ENCODE results near the gene CRHR1. TPM values are rescaled to one million over a fixed set of nuclear protein-coding genes. Genes with fewer than 3 reads are reported as not detected.

CRHR1 gene
- total RNA-seq, 4 donors from 2014 or later = not detected

DNA sequence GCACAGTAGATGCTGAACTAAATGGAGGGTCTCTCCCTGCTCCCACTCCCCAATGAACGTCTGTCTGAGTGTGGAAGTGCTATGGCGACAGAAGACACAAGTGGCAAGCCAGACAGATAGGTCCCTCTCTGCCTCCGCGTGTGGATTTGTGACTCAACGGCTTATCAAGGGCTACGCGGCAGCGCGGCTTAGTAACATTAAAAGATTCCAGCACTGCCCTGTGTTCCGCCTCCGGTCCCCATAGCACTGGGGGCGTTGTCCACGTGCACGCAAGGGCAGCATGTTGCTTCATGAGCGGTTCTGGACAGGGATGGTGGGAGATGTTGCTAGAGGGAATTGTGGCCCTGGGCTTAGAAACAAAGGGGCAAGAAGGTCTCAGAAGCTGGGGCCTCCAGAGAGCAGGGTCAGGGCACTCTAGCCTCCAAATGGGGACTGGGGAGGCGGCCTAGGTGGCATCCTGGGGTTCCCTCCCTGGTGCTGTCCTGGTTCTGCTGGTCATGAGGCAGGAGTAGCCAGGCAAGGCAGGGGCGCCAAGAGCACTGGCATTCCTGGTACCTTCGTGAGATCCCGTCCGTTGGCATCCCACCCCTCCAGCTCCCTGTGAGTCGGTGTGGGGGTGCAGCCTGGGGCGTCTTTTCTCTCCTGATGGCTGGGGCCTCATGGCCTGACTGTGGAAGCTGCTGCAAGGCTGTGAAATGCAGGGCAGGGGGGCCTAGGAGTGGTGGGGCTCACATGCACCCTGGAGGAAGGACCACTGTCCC, 9.1 kb downstream of the CRHR1 start:
- Histone ChIP-seq H3K27ac (no peak overlapping the region), H3K4me1 (peaks cover 8 to 9% of the 10 kb centered on the region in 2 donors), H3K36me3 (no peaks in the 10 kb centered on the region), H3K27me3 (no peaks in the 10 kb centered on the region), H3K9me3 (no peaks in the 10 kb centered on the region), H3K4me3 (replicated peaks in 1 of 3) (no peak overlapping the region)
- intact Hi-C loops (cut with DNase I) = no loop called here
- DNase-seq = no peak
- TF ChIP-seq POLR2A (IDR thresholded peaks at IDR 0.05) = no peak
- TF ChIP-seq, protein P1, sequence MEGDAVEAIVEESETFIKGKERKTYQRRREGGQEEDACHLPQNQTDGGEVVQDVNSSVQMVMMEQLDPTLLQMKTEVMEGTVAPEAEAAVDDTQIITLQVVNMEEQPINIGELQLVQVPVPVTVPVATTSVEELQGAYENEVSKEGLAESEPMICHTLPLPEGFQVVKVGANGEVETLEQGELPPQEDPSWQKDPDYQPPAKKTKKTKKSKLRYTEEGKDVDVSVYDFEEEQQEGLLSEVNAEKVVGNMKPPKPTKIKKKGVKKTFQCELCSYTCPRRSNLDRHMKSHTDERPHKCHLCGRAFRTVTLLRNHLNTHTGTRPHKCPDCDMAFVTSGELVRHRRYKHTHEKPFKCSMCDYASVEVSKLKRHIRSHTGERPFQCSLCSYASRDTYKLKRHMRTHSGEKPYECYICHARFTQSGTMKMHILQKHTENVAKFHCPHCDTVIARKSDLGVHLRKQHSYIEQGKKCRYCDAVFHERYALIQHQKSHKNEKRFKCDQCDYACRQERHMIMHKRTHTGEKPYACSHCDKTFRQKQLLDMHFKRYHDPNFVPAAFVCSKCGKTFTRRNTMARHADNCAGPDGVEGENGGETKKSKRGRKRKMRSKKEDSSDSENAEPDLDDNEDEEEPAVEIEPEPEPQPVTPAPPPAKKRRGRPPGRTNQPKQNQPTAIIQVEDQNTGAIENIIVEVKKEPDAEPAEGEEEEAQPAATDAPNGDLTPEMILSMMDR (IDR thresholded peaks at IDR 0.05) = no peak
- WGBS, 2 donors = 75 to 82% methylated on average over 17 to 22 of the region's 22 CpGs

- Histone ChIP-seq H3K27me3 (no peaks in the 10 kb centered on the region), H3K36me3 (no peaks in the 10 kb centered on the region), H3K4me1 (peaks cover 8 to 9% of the 10 kb centered on the region in 2 donors), H3K9me3 (no peaks in the 10 kb centered on the region), H3K27ac (no peak overlapping the region), H3K4me3 (replicated peaks in 1 of 3) (no peak overlapping the region)
- TF ChIP-seq POLR2A (IDR thresholded peaks at IDR 0.05) = no peak
- TF ChIP-seq, protein P1 (IDR thresholded peaks at IDR 0.05) = no peak
- WGBS, 2 donors = 84 to 89% methylated on average over 8 of the region's 8 CpGs
- DNase-seq = no peak
- intact Hi-C loops (cut with DNase I) = no loop called here
These were observed 9.9 kb downstream of the CRHR1 start for GRCh38 chr17:45793999-45794540.

DNA sequence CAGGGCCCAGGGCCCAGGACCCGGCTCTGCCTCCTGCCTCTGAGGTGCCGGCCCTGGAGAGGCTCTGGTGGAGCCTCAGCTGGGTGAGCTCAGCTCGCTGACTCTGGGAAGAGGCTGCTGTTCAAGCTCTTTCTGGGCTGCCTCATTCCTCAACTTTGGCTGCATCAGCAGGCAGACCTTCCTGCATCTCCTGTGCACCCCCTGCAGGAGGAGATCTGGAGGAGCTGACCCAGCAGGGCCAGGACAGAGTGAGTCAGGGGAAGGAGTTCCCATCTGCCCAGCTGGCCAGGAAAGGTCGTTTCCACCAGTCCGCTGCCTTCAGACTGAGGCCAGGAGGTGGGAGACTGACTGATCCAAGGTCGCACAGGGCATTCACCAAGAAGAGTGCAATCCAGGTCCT, 10.7 kb downstream of the CRHR1 start:
- H3K4me1 ChIP-seq = peaks cover 8 to 9% of the 10 kb centered on the region in 2 donors
- TF ChIP-seq POLR2A (IDR thresholded peaks at IDR 0.05) = no peak
- TF ChIP-seq, protein P1 (IDR thresholded peaks at IDR 0.05) = no peak
- no peak overlapping the region for H3K27ac ChIP-seq
- WGBS, 2 donors = 56 to 68% methylated on average over 6 of the region's 6 CpGs
- intact Hi-C loops (cut with DNase I) = no loop called here
- DNase-seq = no peak
- H3K27me3 ChIP-seq = no peaks in the 10 kb centered on the region
- no peaks in the 10 kb centered on the region for H3K36me3 ChIP-seq
- H3K9me3 ChIP-seq = no peaks in the 10 kb centered on the region
- H3K4me3 ChIP-seq (replicated peaks in 1 of 3) = no peak overlapping the region

GRCh38 chr17:45800816-45801215, 16.7 kb downstream of the CRHR1 start:
- Histone ChIP-seq H3K27ac (no peak overlapping the region), H3K27me3 (no peaks in the 10 kb centered on the region), H3K36me3 (no peaks in the 10 kb centered on the region), H3K4me3 (replicated peaks in 1 of 3) (no peak overlapping the region), H3K4me1 (no peaks in the 10 kb centered on the region), H3K9me3 (no peaks in the 10 kb centered on the region)
- TF ChIP-seq, protein P1 (IDR thresholded peaks at IDR 0.05) = no peak
- TF ChIP-seq POLR2A (IDR thresholded peaks at IDR 0.05) = no peak
- DNase-seq = no peak
- intact Hi-C loops (cut with DNase I) = no loop called here
- WGBS, 2 donors = 42 to 44% methylated on average over 2 of the region's 2 CpGs

DNA sequence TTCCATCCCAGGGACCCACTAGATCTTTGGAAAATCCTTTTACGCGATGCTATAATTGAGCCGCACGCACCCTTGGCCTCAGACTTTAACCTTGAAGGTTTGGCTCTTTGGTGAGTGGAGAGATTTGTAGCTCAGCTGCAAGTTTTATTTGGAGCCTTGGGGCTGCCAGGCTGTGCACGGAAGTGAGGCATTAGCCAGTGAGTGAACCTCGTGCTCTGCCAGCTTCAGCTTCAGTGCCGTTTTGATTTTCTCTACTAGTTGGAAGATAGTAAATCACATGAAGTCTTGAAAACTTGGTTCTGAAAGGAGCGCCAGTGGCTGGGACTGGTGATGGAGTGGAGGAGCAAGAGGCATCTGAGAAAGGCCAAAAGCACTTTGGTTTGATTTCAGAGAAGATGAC, 17.3 kb downstream of the CRHR1 start:
- Histone ChIP-seq H3K27ac (no peak overlapping the region), H3K4me1 (no peaks in the 10 kb centered on the region), H3K36me3 (no peaks in the 10 kb centered on the region), H3K9me3 (no peaks in the 10 kb centered on the region), H3K27me3 (no peaks in the 10 kb centered on the region), H3K4me3 (replicated peaks in 1 of 3) (no peak overlapping the region)
- DNase-seq = no peak
- WGBS, 2 donors = 74 to 82% methylated on average over 8 of the region's 8 CpGs
- TF ChIP-seq POLR2A (IDR thresholded peaks at IDR 0.05) = no peak
- TF ChIP-seq, protein P1 (IDR thresholded peaks at IDR 0.05) = no peak
- intact Hi-C loops (cut with DNase I) = no loop called here

All from thyroid gland (tissue), 4 donors.